Activated CD4-positive, alpha-beta T cell treated with anti-CD3 and anti-CD28 coated beads, Interleukin-10, Interleukin-2, amounts not matched to agents 100 ng/mL and 50 ng/mL, durations not matched to agents 16 hours and 8 hours (primary cell): ENCODE results near the gene EMP2.
"Not testable (repeated sequence)": the region's sequence is repeated elsewhere in the genome, so short reads cannot be mapped to it uniquely, and the experiment has no call there.

Source experiments
- DNase-seq: peaks from one replicate; pipeline ENCODE4 v3.0.0-alpha.2; 2020

EMP2 gene

DNA sequence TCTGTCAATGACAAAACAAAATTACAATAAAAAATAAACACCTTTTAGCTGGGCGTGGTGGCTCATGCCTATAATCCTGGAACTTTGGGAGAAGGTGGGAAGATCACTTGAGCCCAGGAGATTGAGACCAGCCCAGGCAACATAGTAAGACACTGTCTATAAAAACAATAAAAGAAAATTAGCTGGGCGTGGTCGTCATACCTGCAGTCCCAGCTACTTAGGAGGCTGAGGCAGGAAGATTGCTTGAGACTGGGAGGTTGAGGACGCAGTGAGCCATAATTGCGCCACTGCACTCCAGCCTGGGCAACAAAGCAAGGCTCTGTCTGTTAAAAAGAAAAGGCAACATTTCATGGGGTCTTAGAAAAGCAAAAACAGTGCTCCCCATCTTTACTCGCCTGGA is 32.7 kb downstream of the EMP2 start:
- DNase-seq, result no peak

DNA sequence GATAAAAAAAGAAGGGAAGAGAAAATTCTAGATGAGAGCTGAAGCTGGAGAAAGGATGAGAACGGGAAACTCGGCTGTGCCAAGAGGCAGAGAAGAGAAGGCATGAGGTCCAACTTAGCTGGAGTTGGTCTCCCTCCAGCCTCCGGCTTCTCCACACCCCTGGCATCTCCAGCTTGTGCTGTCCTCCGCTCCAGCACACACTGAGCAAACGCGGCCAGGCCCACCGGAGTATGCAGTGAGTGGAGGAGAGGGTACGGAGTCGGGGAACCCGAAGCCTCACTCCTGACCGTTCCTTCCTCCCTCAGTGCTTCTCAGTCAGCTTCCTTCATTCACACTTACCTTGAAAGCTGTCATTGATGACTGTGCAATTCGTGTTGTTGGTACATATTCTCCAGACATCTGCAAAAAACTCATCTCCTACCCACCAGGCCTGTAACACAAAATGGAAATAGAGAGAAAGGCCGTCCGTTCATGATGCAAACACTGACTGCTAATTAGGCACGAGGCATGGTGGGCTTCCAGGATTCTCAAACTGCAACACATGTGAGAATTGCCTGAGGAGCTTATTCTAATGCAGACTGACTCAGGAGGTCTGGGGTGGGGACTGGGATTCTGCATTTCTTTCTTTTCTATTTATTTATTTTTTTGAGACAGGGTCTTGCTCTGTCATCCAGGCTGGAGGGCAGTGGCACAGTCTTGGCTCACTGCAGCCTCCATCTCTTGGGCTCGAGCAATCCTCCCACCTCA is 37.0 kb downstream of the EMP2 start:
- no peak for DNase-seq

DNA sequence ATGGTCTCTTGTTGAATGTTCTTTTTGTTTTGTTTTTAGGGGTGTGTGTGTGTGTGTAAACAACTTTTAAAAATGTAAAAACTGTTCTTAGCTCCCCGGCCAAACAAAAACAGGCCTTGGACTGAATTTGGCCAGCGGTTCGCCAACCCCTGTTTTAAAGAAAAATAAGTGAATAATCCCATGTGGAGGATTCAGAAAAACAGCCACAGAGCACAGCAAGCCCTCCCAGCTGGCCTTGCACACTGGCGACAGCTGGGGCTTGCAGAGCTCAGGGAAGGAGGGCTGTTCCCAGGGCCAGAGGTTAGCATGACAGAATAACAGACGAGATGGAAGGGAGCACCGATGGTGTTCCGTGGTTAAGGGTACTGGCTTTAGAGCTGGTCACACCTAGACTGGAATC is 39.0 kb downstream of the EMP2 start:
- DNase-seq, result no peak

DNA sequence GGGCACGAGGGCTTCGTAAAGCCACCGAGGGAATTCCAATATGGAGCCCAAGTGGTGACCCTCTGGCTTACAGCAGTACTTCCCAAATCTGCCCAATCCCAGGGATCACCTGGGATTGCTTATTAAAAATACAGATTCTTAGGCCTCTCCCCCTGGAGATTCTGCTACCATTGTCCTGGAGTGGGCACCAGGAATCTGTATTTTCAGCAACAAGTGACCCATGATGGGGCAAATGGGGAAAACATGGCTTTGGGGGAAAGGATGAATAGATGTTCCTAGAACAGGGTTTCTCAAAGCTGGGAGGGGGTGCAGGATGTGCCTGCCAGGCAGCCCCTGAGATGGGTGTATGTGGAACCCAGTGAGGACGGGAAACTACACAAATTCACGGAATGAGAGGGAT is 40.6 kb downstream of the EMP2 start:
- DNase-seq, result no peak

DNA sequence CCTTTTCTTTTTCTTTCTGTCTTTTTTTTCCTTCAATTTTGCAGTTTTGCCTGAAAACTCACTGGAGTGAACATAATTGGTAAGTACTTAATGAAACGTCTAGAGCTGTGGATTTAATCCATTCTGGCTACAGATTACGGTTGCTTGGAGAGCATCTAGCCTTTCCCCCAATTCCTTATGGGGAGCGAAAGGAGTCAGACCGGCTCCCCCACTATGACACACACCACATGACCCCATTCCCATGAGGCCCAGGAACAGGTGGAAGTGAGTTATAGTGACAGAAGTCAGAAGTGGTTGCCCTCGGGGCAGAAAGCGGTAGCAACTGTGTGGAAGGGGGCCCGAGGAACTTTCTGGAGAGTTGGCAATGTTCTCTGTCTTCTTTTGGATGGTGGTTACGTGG is 41.2 kb downstream of the EMP2 start:
- no peak for DNase-seq

DNA sequence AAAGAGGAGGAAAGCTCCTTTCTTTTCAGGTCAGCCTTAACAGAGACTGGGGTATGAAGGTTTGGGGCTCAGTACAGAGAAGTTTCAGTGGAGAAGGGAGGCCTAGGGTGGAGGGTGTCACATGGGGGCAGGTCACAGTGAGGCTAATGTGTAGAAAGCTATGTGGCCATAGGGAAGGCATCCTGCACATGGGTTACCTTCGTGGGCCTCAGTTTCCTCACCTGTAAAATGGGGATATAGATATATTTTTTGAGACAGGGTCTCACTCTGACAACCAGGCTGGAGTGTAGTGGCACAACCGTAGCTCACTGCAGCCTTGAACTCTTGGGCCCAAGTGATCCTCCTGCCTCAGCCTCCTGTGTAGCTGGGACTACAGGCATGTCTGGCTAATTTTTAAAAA is 41.8 kb downstream of the EMP2 start:
- no peak for DNase-seq

DNA sequence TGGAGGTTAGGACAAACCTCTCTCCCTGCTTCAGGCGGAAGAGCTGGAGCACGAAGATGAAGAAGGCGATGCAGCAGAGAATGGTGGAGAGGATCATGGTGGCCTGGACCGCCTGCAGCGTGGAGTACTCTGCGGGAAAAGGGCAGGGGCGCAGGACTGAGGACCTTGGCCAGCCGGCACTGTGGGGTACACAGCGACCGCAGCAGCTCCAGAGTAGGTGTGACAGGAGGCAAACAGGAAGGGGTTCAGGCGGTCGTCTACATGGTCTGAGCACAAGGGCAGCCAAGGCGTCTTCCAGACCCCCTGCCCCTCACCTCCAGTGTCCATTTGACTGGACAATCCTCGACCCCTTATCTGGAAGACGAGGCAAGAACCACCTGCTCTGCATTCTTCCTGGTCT is 42.5 kb downstream of the EMP2 start:
- DNase-seq, result no peak

DNA sequence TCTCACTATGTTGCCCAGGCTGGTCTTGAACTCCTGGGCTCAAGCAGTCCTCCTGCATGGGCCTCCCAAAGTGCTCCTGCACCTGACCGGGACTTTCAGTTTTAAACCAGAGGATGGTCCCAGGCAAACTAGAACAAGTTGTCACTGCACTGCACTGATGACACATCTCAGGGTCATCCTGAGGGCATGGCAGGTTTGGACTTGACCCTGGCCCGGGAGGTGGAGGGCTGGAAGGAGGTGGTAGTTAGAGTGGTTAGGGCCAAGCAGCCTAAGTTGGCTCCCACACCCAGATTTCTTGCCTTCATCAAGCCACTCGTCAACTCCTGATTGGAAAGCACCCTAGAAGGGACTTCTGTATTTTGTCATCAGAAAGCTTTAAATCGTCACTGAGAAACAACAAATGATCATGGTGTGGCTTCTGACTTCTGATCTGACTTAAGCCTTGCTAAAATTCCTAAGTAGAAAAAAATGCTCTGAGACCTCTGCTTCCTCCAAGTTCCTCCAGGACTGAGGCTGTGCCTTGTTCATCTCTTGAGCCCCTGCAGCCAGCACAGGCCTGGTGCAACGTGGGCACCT is 43.5 kb downstream of the EMP2 start:
- DNase-seq, result no peak

DNA sequence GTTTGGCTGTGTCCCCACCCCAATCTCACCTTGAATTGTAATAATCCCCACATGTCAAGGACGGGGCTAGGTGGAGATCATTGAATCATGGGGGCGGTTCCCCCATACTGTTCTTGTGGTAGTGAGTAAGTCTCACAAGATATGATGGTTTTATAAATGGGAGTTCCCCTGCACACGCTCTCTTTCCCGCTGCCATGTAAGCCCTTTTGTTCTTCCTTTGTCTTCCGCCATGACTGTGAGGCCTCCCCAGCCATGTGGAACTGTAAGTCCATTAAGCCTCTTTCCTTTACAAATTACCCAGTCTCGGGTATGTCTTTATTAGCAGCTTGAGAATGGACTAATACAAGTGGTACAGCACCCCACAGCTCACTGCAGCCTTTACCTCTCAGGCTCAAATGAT is 44.1 kb downstream of the EMP2 start:
- DNase-seq, result not testable (repeated sequence)

DNA sequence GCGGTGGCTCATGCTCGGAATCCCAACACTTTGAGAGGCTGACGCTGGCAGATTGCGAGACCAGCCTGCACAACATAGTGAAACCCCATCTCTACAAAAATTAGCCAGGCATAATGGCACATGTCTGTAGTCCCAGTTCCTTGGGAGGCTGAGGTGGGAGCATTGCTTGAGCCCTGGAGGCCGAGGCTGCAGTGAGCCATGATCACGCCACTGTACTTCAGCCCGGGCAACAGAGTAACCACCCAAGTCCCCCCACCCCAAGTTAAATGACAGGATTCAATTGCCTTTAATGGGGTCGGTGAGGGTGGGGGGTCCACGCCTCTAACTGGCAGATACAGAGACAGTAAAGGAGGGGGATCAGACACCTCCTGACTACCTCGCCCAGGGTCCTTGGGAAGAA is 44.9 kb downstream of the EMP2 start:
- DNase-seq, result no peak

DNA sequence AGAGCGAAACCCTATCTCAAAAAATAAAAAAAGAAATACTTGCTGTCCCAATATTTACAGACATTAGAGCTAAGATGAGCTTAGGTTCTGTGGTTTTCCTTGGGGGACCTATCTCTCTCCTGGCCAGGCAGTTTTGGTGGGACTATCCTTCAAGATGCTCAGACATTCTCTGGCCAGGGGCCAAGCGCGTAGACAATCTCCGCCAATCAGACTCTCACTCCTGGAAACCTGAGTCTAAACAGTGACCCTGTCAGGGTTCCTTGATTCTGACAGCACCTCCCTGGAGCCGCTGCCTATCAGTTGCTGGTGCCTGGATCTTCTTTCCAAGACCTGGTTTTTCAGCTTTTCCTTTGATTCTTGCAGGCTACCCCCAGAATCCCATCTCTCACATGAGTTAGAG is 45.6 kb downstream of the EMP2 start:
- no peak for DNase-seq

DNA sequence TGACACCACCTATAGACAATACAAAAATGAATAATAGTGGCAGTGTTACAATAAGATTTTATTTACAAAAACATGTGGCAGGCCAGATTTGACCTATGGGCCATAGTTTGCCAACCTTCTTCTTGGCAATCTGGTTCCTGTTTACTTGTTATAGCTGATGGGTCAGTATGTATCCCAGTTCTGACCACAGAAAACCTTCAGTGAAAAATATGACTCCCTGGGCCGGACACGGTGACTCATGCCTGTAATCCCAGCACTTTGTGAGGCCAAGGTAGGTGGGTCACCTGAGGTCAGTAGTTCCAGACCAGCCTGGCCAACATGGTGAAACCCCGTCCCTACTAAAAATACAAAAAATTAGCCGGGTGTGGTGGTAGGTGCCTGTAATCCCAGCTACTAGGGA is 46.8 kb downstream of the EMP2 start:
- not testable (repeated sequence) for DNase-seq

DNA sequence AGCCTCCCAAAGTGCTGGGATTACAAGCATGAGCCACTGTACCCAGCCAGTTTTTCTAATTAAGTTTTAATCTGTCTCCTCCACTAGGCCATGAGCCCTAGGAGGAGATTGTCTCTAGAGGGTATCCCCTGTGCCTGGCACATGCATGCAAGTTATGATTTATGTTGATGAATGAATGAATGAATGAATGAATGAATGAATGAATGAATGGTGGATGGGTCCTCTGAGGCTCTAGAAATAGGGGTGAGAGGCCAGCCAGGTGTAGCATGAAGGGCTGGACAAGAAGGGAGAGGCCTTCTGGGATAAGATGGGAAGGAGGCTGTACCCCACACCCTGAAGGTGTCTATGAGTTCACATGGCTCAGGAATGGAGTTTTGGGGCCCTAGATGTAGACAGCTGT is 48.8 kb downstream of the EMP2 start:
- DNase-seq, result no peak

DNA sequence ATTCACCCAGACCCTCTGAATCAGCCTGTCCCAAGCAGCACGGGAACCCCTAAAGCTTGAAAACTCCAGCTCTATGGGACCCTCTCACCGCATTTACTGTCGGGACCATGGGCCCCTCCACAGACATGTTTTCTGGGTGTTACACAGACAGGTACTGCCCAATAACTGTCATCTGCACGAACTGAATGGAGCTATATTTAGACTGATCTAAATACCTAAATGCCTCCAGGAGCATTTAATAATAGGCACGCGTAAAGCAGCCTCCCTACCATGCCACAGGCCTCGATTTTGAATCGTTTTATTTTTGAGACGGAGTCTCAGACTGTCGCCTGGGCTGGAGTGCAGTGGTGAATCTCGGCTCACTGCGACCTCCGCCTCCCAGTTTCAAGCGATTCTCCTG is 49.7 kb downstream of the EMP2 start:
- DNase-seq, result no peak

DNA sequence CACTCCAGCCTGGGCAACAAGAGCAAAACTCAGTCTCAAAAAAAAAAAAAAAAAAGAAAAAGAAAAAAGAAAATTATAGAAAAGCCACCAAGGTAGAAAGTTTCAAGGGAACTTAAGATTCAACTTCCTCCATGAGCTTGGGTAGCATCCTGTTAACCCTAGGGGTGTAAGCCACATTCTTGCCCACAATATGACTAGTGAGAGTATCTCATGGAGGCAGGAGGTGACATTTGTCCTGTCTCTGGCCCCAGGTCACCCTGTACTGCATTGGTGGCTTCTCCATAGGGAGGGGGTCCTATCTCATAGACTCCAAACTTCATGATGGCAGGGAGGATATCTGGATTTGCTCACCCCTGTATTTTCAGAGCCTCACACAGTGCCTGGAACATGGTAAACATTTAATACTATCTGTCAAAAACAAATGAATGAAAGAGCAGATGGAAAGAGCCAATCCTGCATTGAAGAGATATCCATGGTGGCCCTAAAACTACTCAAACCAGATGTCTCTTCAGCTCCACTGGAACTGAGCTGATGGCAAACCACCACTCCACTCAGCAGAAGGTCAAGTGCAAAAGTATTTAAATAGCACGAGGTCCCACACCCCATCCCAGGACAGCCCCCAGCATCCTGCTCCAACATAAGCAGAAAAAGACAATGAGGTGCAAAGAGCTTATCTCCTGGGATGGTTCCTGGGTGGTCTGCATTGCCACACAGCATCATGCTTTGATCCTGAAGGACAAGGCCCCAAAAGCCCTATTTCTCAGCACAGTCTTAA is 50.3 kb downstream of the EMP2 start:
- no peak for DNase-seq

DNA sequence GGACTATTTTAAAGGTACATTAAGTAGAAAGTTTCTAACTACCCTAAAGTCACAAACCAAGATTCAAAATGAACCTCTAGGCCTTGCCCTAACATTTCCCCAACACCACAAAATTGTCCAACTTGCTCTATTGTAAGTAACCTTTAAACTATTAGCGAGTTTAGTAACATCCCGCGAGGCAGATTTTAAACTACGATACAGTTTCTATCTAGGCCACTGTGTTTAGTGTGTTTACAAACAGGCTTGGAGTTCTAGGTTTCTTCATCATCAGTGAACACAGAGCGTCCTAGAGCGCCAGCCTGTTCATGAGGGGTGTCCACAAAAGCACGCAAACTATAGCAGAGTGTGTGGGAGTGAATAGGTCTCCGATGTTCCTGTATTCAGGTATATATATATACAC is 51.8 kb downstream of the EMP2 start:
- no peak for DNase-seq

DNA sequence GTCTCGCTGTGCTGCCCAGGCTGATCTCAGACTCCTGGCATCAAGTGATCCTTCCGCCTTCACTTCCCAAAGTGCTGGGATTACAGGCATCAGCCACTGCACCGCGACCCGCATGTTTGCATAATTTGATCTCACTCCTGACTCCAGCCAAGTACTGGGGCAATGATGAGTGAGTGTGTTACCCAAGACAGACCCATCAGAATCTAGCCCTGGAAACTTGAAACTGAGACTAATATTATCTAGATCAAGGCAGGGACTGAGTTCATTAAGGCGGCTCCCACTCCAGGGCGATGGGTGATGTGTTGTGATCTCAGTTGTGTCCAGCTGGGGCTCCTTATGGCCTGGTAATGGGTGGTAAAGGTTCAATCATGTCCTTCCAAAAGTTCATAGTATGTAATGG is 53.4 kb downstream of the EMP2 start:
- no peak for DNase-seq

DNA sequence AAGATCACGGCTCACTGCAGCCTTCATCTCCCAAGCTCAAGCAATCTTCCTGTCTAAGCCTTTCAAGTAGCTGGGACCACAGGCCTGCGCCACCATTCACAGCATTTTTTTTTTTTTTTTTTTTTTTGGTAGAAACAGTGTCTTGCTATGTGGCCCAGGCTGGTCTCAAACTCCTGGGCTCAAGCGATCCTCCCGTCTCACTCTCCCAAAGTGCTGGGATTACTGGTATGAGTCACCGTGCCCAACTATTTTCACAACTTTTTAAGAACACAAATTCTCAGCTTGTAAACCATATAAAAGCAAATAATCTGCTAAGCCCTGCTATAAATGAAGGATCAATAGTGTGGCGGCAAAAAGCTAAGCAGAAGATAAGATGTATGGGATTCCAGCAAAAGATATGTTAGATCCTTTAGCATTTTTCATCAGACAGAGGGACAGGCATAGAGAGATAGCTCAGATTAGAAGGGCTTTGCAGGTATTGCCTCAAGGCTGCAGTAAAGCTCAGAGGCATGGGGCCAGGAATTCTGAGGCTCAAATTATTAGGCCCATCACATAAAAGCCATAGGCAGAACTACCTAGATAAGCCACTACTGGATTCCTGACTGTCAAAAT is 55.1 kb downstream of the EMP2 start:
- DNase-seq, result no peak

DNA sequence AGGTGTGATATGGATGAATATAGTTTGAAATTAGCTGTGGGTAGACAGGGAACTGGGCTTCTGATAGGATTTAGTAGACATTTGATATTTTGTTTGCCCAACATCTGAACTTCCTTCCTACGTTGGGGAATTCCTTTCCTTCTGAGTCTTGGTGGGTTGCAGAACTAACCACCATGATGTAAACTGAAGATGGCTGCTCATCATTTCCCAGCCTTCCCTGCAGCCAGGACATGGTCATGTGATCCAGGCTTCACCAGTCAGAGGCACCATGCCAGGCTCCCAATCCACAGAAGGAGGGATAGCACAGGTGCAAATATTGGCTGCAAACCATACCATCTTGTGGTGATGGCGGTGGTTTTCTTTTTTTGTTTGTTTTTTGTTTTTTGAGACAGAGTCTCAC is 57.4 kb downstream of the EMP2 start:
- no peak for DNase-seq

DNA sequence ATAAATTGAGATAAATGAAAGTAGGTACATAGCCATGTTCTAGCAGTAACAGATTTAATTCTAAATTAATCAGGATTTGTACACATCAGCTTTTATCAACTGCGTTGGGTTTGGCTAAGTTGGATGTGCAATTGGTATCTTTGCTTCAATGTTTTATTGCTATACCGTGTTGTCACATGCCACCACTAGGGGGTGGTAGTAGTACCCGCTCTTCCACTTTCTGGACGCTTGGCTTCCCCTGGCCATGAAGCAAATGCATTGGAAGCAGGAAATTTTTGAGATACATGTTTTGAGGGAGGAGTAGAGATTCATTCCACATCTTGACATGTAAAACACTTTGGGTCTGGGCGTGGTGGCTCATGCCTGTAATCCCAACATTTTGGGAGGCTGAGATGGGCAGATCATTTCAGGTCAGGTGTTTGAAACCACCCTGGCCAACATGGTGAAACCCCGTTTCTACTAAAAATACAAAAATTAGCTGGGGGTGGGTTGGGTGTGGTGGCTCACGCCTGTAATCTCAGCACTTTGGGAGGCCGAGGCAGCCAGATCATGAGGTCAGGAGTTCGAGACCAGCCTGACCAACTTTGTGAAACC is 58.6 kb downstream of the EMP2 start:
- peak; percentile 68 for DNase-seq

DNA sequence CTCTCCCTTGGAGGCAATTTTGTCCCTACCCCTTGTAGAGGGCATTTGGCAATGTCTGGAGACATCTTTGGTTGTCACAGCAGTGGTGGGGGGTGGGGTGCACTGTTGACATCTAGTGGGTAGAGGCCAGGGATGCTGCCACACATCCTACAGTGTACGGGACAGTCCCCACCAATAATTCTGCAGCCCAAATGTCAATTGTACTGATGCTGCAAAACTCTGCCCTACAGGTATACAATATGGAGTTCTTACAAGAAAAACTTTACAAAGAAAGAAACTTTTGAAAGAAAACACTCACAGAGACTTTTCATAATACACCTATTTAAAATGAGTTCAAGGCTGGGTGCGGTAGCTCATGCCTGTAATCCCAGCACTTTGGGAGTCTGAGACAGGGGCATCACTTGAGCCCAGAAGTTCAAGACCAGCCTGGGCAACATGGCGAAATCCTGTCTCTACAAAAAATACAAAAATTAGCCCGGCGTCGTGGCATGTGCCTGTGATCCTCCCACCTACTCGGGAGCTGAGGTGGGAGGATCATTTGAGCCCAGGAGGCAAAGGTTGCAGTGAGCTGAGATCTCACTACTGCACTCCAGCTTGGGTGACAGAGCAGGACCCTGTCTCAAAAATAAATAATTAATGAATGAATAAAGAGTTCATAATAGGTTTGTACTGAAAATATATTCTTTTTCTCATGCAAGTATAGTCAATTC is 59.4 kb downstream of the EMP2 start:
- DNase-seq, result no peak

DNA sequence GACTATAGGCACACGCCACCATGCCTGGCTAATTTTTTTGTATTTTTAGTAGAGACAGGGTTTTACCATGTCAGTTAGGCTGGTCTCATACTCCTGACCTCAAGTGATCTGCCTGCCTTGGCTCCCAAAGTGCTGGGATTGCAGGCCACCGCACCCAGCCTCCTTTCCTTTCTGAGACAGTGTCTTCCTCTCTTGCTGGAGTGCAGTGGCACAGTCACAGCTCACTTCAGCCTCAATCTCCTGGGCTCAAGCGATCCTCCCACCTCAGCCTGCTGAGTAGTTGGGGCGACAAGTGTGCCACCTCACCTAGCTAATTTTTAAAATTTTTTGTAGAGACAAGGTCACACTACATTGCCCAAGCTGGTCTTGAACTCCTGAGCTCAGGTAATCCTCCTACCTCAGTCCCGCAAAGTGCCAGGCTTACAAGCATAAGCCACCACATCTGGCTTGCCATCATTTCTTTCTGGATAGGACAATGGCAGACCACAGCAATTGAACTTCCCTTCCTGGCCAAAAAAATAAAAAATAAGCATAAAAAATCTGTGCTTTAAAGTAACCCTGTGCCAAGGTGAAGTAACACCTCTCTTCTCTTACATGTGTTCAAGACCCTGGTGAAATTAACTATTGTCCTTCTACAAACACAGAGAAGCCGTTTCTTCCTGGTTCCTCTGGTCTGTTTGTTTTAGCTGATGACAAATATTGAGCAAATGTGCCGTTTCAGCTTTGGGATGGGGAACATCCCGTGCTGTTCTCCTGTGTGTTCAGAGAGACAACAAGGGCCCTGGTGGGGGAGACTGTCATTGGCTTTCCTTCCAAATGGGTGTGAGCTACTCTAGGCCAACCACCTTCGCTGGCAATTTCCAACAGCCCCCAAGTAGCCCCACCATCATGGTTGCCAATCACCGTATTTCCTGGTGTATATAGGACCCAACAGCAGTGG is 60.2 kb downstream of the EMP2 start:
- DNase-seq, result no peak
